ENCODE data around the gene CDT1.
"Not testable (repeated sequence)": the region's sequence is repeated elsewhere in the genome, so short reads cannot be mapped to it uniquely, and the experiment has no call there.

The CDT1 gene

DNA sequence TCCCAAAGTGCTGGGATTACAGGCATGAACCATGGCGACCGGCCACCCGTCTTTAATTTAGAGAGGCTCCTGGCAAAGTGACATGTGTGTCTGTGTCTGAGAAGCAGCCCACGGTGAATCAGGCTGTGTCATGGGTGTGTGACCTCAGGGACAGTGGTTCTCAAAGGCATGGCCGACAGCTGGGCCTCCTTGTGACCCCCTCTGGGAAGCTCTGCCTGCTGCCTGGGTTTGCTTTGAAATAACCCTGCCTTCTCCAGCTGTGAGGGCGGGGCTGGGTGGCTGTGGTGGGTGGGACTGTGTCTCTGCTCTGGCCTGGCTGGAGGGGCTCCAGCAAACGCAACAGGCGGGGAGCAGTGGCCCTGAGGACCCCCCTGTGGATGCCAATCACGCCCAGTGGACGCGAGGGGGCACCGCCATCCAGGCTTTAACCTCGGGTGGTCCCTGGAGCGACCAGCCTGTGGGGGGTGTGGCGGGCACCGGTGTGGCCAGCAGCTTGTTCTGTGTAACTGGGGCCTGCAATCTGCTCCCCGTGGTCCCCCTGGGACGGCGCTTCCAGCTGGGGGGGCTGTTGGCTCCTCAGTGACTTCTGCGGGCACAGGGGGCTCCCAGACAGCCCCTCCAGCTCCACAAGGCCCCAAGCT is 16.9 kb downstream of the CDT1 start:
- no peak for DNase-seq

DNA sequence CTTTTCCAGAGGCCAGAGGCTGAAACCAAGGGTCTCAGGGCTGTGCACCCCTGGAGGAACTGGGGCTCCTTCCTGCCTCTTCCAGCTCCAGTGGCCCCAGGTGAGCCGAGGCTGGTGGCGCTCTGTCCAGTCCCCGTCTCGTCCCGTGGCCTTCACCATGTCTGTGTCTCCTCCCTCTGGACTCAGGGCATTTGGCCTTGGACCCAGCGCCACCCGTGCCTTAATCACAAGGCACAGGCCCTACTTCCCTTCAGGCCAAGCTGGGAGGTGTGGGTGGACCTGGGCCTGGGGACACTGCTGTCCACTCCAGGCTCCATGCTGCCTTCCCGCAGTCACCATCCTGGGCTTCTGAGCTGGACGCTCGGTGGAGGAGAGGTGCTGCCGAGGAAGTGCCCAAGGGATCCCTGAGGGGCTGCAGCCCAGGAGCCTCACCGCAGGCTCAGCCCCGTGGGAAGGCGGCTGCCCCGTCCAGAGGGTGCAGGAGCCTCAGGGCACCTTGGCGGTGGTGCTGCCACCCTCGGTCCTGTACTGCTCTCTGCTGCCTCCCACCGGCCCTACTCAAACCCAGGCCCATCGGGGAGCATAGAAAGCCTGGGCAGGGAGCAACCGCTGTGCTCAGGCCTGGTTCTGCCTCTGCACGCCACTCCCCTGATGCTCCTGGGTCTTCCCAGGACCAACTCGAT is 17.7 kb downstream of the CDT1 start:
- no peak for DNase-seq

DNA sequence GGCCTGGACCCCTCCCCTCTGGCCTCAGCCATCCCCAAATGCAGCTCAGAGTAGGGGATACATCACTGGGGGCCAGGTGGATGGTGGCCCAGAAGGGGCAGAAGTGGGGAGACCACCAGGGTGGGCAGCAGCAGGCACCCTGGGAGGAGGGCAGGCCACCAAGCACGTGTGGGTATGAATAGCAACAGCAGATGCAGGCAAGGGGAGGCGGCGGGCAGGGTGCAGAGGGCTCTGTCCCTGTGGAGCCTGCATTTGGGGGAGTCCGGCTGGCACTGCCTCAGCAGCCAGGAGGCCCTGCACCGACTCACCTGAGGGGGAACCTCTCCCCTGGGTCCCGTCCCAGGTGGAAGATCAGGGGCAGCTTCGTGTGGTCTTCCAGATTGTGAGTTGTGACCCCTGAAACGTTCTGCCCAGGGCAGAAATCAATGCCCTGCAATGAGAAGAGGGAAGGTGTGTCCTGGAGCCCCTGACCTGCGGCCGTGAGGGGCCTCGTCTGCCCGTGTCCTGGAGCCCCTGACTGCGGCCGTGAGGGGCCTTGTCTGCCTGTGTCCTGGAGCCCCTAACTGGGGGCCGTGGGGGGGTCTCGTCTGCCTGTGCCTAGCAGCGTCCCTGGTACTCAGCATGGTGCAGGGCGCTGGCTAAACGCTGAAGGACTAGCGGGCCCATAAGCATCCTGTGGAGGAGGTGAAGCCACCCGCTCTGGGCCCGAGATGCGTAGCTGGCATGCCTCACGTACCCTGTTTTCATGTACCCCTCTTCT is 18.9 kb downstream of the CDT1 start:
- DNase-seq = no peak

DNA sequence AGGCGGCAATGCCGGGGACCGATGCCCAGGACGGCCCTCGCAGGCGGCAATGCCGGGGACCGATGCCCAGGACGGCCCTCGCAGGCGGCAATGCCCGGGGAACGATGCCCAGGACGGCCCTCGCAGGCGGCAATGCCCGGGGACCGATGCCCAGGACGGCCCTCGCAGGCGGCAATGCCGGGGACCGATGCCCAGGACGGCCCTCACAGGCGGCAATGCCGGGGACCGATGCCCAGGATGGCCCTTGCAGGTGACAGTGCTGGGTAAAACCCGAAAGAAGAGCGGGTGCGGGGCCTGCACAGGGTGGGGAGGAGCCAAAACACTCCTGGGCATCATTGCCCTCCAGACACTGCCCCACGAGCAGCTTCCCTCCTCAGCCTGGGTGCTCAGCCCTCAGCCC is 20.1 kb downstream of the CDT1 start:
- not testable (repeated sequence) for DNase-seq

DNA sequence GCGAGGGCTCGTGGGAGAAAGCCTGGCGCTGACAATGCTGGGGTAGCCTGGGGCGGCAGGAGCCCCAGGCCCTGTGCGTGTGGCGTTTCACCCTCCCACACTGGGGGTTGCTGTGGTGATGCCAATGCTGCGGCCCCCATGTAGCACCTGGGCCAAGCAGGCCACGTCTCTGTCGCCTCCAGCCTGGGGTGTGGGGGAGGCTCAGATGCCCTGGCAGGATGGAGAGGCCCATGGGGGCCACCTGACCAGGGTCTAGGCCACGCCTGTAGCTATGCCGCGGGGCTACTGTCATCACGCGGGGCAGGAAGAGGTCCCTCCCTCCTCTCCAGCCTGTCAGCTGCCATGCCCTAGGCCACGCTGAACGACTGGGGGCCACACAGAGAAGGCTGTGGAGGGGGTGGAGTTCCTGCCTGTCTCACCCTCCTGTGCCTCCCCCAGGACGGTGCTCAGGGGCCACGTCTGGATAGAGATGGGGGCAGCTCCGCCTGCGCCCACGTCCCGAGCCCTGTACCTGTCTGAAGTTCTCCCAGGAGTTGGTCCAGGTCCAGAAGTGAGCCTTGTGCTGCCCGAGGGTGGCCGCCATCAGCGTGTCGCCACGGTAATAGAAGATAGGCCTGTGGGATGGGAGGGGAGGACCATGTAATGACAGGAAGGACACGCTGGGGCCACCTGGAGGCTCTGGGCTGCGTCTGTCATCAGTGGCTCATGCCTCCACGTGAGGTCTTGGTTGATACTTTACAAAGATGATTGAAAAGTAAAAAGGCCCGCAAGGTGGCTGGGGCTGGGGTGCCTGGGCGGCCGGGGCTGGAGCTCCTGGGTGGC is 20.9 kb downstream of the CDT1 start:
- DNase-seq = no peak

DNA sequence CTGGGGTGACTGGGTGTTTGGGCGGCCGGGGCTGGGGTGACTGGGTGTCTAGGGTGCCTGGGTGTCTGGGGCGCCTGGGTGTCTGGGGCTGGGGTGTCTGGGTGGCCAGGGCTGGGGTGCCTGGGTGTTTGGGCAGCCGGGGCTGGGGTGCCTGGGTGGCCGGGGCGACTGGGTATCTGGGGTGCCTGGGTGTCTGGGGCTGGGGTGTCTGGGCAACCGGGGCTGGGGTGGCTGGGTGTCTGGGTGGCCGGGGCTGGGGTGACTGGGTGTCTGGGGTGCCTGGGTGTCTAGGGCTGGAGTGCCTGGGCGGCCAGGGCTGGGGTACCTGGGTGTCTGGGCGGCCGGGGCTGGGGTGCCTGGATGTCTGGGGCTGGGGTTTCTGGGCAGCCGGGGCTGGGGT is 21.6 kb downstream of the CDT1 start:
- no peak for DNase-seq

DNA sequence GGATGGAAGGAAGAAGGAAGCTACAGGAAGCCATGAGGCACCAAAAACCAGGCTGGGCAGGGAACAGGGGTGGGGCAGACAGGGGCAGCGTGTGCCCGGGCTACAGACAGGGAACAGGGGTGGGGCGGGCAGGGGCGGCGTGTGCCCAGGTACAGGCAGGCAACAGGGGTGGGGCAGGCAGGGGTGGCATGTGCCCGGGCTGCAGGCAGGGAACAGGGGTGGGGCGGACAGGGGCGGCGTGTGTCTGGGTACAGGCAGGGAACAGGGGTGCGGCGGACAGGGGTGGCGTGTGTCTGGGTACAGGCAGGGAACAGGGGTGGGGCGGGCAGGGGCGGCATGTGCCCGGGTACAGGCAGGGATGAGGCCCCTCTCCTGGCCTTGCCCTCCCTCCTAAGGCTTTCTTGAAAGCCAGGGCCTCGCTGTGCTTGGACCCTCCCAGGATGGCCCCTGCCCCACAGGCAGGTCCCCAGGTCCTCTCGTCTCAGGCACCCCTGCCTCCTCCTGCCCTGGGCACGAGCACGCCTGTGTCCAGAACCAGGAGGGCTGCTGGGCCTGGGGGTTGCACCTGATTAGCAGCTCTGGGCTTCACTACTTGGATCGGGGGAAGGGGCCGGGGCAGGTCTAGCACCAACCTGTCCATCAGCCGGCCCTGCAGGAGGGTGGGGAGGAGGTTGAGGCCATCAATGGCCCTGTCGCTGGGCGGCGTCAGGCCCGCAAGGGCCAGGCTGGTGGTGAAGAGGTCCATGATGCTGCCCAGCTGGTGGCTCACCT is 22.7 kb downstream of the CDT1 start:
- DNase-seq = no peak

DNA sequence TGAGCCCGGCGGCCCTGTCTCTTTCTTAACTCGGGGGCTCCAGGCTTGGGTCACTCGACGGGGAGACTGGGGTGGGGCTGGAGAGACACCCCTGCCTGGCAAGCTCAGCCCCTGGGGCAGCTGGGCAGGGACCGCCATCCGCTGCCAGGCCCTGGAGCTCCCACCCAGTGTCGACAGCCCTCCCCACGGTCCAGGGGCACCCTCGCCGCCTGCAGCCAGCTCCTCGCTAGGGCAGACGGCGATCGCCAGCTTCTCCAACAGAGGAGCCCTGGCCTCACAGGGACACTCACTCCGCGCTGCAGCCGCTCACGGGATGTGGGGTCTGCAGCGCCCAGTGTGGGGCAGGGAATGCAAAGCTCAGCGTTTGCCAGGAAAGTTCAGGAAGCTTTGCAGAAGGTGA is 24.1 kb downstream of the CDT1 start:
- DNase-seq = no peak

DNA sequence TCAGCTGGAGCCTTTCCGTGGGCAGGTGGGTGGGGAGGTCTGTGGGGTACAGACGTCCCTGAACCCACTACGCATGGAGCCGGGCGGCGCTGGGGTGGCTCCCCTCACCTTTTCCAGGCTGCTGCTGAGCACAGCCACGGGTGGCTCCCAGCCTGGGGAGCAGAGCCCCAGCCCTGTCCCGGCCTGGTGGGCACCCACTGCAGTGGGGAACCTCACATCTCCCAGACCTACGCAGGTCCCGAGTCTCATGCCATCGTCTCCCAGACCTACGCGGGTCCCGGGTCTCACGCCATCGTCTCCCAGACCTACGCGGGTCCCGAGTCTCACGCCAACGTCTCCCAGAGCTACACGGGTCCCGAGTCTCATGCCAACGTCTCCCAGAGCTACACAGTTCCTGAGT is 25.1 kb downstream of the CDT1 start:
- no peak for DNase-seq

DNA sequence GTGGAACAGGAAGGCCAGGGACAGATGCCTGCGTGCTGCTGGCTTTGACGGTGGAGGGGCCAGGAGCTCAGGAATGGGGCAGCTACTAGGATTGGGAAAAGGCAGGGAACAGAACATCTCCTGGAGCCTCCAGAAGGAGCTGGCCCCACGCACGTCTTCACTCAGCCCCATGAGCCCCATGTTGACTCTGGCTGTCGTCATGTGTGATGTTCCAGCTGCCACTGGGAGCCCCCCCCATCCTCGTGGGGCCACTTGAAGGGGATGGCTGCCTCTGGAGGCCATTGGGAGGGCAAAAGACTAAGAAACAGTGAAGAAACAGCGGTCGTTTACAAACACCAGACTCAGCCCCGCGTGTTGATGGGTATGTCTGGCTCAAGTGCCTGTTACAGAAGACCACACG is 26.7 kb downstream of the CDT1 start:
- DNase-seq = no peak

DNA sequence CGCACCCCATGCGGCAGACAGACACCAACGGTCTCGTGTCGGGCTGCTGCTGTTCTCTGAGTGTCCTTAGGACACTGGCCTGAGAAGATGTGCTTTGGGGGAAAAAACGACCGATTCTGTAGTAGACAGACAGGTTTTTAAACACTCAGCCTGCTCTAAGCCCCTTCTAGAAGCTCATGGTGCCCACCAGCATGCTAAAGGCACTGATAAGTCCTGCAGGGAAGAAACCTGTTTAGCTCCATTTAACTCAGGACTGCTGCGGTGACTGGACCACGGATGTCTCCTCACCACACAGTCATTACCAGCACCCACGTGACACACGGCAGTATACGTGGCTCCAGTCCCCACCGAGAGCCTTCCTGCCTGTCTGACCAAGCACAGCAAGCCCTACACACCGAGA is 27.2 kb downstream of the CDT1 start:
- DNase-seq = no peak

DNA sequence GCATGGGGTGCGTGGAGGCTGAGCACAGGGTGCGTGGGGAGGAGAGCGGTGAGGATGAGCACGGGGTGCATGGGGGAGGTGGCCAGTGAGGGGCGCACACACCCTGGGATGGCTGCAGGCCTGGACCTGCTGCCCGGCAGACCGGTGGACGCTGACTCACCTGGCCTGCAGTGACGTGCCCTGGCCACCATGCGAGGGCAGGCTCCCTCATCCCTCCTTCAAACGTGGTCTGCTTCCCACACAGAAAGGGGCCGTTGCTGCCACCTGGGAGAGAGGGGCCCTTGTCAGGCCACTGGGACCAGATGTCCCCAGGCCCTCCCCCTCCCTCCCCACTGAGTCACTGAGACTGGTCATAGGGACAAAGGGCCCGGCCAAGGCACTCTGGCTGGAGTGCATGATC is 28.2 kb downstream of the CDT1 start:
- DNase-seq = no peak

DNA sequence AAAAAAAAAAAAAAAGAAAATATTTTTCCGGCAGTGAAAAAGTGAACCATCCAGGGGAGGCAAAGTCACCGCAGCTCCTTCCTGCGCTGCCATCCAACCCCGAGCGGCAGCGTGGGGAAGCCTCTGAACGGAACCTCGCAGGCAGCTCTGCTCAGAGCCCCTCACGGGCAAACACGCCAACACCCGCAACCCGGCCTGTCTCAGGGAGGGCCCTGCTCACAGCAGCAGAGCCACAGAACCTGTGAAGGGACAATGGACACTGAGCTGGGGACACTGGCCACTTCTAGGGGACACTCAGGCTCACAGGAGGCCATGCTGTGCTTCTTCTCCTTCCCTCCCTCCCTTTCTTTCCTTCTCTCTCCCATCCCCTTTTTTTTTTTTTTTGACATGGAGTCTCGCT is 29.5 kb downstream of the CDT1 start:
- no peak for DNase-seq

DNA sequence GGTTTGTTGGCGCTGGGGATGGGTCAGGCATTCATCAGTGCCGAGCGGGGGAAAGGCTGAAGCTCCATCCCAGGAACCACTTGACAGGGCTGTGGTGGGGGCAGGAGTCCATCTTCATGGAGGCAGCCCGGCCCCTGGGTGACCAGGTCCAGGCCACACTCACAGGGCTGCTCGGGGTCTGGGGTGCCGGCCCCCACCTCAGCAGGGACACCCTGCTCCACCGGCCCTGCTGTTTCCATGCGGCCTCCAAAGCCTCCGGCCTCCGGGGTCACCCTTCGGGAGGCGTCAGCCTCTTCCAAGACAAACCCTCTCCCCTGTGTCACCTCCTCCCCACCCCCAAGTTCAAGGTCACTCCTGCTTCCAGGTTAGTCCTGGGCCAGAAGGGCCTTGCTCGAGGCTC is 31.1 kb downstream of the CDT1 start:
- no peak for DNase-seq

DNA sequence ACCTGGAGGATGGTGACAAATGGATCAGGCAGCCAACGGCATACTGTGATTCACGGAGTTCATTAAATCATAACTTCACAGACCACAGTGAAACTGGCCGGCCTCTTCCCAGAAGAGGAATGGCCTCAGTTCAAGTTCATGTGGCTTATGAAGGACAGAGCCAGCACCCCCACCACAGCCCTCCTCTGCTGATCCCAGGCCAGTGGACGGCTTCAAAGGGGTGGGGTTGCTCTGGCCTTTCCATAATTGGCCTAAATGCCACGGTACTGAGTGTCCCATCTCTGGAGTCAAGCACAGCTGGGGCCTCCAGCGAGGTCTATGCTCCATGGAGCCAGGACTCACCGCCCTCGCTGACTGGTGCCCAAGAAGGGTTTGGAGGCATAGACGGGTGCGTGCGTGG is 31.8 kb downstream of the CDT1 start:
- no peak for DNase-seq

DNA sequence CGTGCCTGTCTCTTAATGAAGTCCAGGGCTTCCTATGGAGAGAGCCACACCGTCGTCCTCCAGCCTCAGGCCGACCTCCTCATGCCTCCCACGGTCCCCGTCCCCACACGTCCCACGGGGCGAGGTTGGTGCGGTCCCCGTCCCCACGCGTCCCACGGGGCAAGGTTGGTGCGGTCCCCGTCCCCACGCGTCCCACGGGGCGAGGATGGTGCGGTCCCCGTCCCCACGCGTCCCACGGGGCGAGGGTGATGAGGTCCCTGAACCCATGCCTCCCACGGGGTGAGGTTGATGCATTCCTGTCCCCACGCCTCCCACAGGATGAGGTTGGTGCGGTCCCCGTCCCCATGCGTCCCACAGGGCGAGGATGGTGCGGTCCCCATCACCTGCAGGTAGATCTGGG is 32.2 kb downstream of the CDT1 start:
- no peak for DNase-seq

DNA sequence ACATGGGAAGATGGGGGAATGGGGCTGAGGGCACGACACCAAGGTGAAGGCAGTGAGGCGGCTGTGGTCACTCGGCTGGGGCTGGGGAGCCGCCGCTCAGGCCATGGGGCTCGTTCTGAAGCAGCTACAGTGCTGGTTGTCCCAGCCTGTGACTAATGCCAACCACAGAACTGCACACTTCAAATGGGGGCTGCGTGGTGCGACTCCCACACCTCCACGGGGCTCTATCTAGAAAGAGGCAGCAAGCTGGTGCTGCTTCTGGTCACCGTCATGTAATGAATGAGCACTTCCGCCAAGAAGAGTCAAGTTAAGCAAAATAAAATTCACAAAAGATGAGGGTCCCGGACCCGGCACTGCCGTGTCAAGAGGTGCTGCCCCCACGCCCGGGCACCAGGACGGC is 33.2 kb downstream of the CDT1 start:
- no peak for DNase-seq

DNA sequence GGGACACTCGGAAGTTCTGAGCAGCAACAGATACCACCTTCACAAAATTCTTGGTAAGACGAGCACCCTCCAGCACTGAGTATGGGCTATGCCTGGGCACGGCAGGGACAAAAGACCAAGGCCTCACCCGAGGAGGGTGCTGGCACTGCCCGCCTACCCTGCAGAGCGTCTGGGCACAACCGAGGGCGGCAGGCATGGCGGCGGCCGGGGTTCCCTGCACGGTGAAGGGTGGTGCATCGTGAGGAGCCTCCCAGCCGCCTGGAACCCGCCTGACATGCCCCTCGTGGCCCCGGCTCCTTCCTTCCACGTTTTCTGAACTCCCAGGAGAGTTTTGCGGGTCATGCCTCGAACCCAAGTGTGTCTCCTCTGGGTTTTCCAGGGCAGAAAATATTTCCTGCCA is 34.2 kb downstream of the CDT1 start:
- no peak for DNase-seq

DNA sequence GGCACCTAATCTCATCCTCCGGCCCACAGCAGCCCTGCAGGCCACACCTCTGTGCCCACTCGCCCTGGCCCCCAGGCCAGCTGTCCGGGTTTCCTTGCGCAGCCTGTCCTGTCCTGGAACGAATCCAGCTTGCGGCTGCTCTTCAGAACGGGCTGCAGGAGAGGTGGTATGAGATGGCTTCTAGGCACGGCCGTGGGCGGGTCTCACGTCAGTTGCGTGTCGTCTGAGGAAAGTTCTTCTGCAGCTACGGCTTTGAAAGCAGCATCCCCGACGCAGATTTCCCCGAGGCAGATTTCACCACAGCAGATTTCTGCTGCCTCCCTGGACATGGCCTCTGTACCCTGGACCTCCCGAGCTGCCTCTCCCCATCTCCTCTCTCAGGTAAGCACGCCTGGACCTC is 35.0 kb downstream of the CDT1 start:
- DNase-seq = no peak

DNA sequence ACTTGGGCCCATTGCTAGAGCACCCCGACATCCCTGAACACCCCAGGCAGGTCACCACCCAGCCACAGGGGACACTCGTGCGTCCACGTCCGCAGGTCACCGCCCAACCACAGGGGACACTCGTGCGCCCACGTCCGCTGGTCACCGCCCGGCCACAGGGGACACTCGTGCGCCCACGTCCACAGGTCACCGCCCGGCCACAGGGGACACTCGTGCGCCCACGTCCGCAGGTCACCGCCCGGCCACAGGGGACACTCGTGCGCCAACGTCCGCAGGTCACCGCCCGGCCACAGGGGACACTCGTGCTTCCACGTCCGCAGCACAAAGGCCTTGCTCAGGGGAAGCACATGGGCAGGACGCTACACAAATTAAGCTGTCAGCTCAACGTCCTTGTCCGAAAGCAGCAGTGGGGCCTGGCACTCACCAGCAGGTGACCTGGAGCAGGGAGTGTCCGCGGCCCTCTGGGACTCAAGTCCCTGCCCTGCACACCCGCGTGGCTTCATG is 35.5 kb downstream of the CDT1 start:
- no peak for DNase-seq

DNA sequence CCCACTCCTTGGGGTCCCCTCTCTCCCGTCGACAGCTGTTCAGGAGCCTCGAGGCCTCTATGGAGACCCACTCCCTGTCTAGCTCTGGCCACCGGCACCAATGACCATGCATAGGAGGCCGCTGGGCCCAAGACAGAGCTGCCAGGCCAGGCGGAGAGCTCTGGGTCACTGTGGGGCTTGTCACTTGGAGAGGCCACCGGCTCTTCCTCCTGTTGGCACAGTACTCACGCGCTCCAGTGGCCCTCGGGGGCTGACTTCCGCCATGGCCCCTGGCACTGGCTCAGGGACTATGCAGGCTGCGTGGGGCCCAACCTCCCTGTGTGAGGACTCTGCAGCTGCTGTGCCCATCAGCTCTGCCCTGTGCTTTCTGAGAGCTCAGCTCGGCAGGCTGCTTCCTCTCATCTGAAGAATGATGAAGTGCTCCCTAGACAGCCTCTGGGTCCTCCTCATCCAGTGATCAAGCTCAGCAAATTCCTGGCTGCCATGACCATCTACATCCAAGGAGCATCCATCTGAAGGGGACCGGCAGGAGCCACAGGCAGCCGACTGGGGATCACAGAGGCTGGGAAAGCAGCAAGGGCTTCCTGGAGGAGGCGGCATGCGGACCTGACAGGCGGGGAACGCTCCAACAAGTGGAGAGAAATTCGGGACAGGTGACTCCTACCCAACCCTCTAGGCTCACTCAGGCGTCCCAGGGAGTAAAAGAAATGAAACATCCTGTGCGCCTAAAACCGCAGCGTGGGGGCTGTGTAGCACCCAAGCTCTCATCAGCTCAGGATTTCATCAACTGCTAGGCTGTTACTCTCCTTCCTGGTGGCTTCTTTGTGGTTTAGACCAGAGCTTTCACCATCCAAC is 36.4 kb downstream of the CDT1 start:
- DNase-seq = no peak
